Activated T-cell treated with anti-CD3 and anti-CD28 coated beads, Interleukin-2, amount 50 U/mL, for 4 hours (primary cell): ENCODE results near the gene IFITM10. TPM values are rescaled to one million over a fixed set of nuclear protein-coding genes. Genes with fewer than 3 reads are reported as not detected.

ENCODE experiments used
- ATAC-seq, 2 donors: fragments of 200-7000 bp; cut with Tn5 transposase; one replicate each; pipeline ENCODE4 v1.10.0; 2021
- DNase-seq: peaks from one replicate; pipeline ENCODE4 v3.0.0-alpha.2; 2020
- H3K27me3 Mint-ChIP-seq: one replicate; pipeline ENCODE4 v1.8.0; 2021; ENCODE audit warnings: low read depth, mixed read lengths
- H3K36me3 Mint-ChIP-seq: one replicate; pipeline ENCODE4 v1.8.0; 2022; ENCODE audit warnings: mixed read lengths; ENCODE audit not compliant: insufficient read depth
- H3K4me1 Mint-ChIP-seq: one replicate; pipeline ENCODE4 v1.8.0; 2021; ENCODE audit warnings: low read depth, mixed read lengths
- H3K4me3 Mint-ChIP-seq: one replicate; pipeline ENCODE4 v1.8.0; 2021; ENCODE audit warnings: mild to moderate bottlenecking, moderate library complexity, mixed read lengths
- H3K9me3 Mint-ChIP-seq: one replicate; pipeline ENCODE4 v1.8.0; 2021; ENCODE audit warnings: mixed read lengths
- total RNA-seq, 3 donors: library from RNA; stranded (reverse); gene quantifications; one replicate each; pipeline ENCODE4 v1.2.1, GENCODE V29; 2021

IFITM10 gene
- total RNA-seq, 3 donors from 2014 or later: 0.33 to 0.53 (median 0.33) TPM

DNA sequence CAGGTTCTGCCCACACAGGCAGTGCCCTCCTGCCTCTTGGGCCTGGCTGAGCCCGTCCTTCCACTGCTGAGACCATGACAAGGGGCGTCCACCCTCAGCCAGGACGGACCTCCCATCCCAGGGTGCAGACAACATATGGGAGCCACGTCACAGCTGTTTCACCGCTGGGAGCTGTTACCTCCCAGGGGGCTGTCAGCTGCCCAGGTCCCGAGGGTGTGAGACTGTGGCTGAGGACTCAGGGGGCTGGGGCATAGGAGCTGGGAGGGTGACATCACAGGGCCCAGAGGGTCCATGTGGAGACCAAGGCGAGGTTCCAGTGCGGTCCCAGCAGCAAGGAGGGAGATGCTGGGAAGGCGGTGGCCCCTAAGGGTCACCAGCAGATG, 31.2 kb upstream of the IFITM10 start:
- Mint-ChIP-seq H3K36me3 (no peaks in the 10 kb centered on the region), H3K9me3 (no peaks in the 10 kb centered on the region), H3K27me3 (no peaks in the 10 kb centered on the region), H3K4me1 (no peaks in the 10 kb centered on the region), H3K4me3 (no peak overlapping the region)
- no peak for DNase-seq
- ATAC-seq: no peak

DNA sequence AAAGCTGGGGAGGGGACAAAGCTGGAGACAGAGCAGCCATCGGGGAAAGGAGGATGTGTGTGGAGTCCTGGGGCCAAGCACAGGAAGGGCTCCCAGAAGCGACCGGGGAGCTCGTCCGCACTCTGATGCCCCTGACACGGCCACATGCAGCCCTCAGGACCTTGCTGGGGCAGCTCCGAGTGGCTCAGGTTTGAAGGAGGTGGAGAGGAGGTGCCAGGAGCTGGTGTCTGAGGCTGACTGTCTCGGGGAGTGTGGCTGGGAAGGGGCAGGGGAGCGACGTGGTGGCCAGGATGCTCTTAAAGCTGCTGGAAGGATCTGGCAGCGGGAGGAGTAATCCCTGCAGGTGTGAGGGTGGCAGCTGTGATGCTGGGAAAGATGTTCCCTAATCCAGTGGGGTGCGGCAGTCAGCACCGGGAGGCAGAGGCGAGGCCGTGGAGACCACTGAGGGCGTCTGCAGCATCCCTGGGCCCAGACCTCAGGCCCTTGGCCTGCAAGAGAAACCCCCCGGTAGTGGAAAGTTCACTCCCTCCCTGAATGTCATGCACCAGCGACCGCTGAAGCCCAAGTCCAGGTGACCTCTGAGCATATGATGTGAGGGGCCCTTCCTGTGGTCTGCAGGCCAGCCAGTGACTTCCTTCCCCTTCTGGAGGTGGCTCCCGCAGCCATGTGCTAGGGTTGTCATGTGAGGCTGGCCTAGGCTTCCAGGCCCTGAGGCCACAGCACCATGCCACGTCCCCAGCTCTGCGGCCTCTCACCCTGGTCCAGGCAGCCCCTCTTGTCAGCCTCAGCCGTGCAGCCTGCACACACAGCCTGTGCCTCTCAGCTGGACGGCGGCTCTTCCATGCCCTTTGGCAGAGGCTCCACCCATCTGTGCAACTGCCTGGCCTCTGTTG, 30.6 kb upstream of the IFITM10 start:
- H3K4me1 Mint-ChIP-seq: no peaks in the 10 kb centered on the region
- no peak overlapping the region for H3K4me3 Mint-ChIP-seq
- ATAC-seq (no peak), DNase-seq (no peak)
- no peaks in the 10 kb centered on the region for H3K36me3 Mint-ChIP-seq
- no peaks in the 10 kb centered on the region for H3K9me3 Mint-ChIP-seq
- H3K27me3 Mint-ChIP-seq: no peaks in the 10 kb centered on the region

DNA sequence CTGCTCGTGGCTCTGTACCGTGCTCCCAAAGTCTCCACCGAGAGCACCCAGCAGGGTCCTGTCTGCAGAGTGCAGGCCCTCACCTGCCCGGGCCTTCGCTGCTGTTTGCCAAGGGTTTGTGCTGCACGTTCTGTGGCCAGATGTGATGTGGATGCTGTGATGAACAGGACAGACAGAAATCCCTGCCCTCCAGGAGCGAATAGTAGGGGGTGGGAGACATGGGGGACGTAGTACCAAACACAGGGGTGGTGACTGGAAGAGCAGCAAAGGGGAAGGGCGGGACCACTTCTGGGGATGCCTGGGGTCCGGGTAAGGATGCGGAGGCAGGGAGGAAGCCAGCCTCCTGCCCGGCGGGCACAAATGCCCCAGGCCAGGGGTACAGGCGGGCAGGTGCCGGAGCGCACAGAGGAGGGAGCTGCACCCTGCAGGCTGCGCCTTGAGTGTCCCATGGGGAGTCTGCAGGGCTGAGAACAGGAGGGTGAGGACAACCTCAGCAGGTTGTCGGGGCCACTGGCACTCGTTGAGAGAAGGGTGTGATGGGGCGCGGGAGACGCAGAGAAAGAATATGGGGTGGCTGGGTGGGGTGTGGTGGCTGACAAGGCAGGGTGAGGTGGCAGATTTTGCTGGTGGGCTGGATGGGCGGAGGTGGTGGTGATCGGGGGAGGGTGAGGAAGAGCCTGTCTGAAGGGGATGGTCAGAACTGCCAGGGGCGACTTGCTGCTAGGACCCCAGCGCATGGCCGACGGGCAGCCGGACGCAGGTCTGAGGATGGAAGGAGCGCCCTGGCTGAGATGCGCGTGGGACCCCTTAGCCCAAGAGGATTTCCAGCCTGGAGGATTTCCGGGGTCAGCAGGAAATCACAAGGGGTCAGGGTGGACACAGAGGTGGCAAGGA, 29.7 kb upstream of the IFITM10 start:
- Mint-ChIP-seq H3K27me3 (no peaks in the 10 kb centered on the region), H3K9me3 (no peaks in the 10 kb centered on the region), H3K4me1 (no peaks in the 10 kb centered on the region), H3K4me3 (no peak overlapping the region), H3K36me3 (no peaks in the 10 kb centered on the region)
- no peak for ATAC-seq
- DNase-seq: no peak

DNA sequence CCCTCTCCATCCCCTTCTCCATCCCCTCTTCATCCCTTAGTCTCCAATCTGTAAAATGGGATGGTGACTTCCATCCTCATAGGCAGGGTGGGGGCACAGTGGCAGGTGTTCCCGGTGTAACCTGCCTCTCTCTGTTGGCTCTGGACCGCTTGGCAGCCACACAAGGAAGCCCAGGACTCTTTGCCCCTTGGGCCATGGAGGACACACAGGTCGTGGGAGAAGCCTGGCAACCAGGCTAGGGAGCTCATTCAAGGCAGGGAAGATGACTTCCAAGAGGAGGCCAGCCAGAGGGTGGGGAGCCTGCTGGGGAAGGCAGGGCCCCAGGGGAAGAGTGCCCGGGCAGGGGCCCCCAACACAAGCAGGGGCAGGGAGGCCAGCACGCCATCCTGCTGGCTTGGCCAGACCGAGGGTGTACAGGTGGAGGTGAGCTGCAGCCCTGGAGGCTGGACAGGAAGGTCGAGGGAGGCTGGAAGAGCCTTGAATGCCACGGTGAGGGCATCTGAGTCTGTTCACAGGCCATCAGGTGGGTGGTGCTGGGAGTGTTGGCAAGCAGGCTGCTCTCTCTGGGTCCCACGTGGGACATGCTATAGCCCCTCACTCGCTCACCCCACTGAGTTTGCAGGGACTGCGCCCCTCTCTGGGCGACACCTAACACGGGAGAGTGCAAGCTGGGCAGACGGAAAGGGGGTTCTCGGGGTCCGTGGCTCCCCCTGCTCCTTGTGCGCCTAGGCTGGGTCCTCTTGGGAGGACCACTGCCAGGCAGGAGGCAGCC, 28.8 kb upstream of the IFITM10 start:
- H3K4me3 Mint-ChIP-seq: no peak overlapping the region
- DNase-seq (no peak), ATAC-seq (no peak)
- no peaks in the 10 kb centered on the region for H3K36me3 Mint-ChIP-seq
- no peaks in the 10 kb centered on the region for H3K9me3 Mint-ChIP-seq
- no peaks in the 10 kb centered on the region for H3K27me3 Mint-ChIP-seq
- H3K4me1 Mint-ChIP-seq: no peaks in the 10 kb centered on the region

DNA sequence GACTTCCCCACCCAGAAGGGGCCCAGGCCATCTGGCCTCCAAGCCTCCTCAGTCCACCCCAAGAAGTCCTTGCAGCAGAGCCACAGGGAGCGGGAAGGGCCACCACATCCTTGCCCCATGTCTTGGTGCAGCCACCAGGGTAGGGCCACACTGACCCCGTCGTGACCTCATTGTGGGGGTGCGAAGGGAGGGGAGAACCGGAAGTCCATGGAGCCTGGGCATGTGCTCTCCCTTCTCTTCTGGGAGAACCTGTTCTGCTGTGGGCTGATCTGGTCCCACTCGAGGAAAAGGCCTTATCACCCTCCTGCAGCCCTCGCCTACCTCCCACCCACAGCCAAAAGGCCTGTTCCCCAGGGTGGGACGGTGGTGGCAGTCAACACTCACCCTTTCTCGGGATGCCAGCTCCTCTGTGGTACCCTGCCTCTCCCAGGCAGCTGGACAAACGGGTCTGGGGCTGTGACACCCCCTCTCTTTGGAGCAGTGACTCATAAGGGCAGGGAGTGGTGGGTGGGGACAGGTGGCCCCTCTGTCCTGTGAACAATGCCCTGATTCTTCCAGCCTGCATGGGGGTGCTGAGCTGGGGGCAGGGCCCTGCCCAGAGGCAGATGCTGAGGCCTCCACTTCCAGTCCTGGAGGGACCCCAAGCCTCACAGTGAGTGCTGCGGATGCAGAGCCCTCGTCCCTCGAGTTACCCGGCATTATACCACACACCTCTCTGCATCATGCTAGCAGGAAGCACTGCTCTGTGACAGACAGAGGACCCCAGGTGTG, 27.9 kb upstream of the IFITM10 start:
- no peak overlapping the region for H3K4me3 Mint-ChIP-seq
- H3K4me1 Mint-ChIP-seq: peaks cover 6% of the 10 kb centered on the region
- no peak for ATAC-seq
- no peak for DNase-seq
- H3K9me3 Mint-ChIP-seq: no peaks in the 10 kb centered on the region
- H3K36me3 Mint-ChIP-seq: no peaks in the 10 kb centered on the region
- no peaks in the 10 kb centered on the region for H3K27me3 Mint-ChIP-seq

DNA sequence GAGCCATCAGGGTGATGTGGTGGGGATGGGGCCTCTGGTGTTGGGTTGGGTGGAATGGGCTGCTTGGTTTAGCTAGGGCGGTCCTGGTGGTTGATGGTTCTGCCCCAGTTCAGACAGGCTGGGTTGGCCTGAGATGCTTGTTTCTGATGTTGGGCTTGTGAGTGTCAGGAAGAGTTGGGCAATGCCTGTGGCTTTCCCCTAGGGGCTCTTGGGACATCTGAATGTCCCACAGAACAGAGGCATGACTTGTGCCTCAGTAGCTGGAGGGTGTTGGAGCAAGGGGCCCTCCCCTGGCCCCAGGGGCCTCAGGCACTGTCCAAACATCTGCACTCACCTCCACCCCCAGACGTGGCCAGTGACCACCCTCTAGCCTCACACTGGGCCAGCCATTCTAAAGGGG, 27.3 kb upstream of the IFITM10 start:
- Mint-ChIP-seq H3K4me3 (no peak overlapping the region), H3K9me3 (no peaks in the 10 kb centered on the region), H3K4me1 (peaks cover 8% of the 10 kb centered on the region), H3K27me3 (no peaks in the 10 kb centered on the region), H3K36me3 (no peaks in the 10 kb centered on the region)
- no peak for ATAC-seq
- no peak for DNase-seq

DNA sequence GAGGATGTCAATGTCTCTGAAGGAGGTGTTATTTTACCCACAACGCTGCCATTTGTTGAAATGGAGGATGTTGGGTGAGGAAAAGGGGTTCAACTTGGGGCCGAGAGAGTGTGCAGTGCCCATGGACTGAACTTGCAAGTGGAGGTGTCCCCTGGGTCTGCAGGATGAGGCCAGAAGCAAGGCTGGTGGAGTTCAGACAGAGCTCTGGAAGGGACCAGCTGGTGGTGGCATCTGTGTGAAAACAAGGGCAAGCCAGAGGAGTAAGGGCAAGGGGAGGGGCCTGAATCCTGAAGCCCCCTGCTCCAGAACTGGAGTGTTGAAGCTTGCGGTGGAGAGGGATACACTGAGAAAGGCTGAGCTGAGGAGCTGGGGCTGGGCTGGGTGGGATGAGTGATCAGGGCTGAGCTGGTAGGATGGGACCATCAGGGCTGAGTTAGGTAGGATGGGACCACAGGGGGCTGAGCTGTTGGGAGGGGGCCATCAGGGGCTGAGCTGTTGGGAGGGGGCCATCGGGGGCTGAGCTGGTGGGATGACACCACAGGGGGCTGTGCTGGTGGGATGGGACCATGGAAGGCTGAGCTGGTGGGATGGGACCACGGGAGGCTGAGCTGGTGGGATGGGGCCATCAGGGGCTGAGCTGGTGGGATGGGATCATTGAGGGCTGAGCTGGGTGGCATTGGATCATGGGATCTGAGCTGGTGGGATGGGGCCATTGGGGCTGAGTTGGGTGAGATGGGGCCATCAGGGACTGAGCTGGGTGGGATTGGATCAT, 26.7 kb upstream of the IFITM10 start:
- H3K4me1 Mint-ChIP-seq: peaks cover 14% of the 10 kb centered on the region
- no peak overlapping the region for H3K4me3 Mint-ChIP-seq
- H3K36me3 Mint-ChIP-seq: no peaks in the 10 kb centered on the region
- ATAC-seq (no peak), DNase-seq (no peak)
- no peaks in the 10 kb centered on the region for H3K27me3 Mint-ChIP-seq
- H3K9me3 Mint-ChIP-seq: no peaks in the 10 kb centered on the region

DNA sequence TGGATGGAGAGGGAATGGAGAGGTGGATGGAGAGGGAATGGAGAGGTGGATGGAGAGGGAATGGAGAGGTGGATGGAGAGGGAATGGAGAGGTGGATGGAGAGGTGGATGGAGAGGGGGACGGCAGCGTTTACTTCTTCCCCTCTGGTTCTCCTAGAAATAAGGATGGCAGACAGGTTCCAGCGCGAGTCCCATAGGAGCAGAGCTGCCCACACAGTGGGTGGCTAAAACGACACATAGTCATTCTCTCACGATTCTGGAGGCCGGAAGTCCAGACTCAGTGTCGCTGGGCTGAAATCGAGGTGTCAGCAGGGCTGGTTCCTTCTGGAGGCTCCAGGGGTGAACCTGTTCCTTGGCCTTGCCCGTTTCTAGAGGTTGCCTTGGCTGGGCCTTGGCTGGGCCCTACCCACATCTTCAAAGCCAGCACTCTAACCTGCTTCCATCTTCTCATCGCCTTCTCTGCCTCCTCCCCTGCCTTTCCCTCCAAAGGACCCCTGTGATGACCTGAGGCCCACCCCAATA, 26.0 kb upstream of the IFITM10 start:
- no peaks in the 10 kb centered on the region for H3K27me3 Mint-ChIP-seq
- no peaks in the 10 kb centered on the region for H3K36me3 Mint-ChIP-seq
- no peak overlapping the region for H3K4me3 Mint-ChIP-seq
- no peak for ATAC-seq
- peaks cover 18% of the 10 kb centered on the region for H3K4me1 Mint-ChIP-seq
- no peaks in the 10 kb centered on the region for H3K9me3 Mint-ChIP-seq
- no peak for DNase-seq

DNA sequence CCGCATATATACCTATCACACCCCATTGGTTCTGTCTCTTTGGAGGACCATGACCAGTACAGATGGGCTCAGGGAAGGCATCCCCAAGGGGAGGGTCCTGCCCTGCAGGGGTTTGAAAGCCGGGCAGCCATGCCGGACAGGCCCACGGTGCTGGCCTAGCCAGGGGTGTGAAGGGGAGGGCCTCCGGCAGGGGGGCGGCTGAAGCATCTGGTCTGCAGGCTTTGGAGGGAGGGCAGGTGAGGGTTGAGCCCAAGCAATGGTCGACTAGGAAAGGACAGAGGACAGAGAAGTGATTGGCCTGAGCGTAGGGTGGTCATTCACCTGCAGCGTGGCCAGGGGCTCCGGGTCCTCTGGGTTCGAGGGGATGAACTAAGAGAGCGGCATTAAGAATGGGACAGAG, 24.5 kb upstream of the IFITM10 start:
- DNase-seq (no peak), ATAC-seq (no peak)
- Mint-ChIP-seq H3K4me3 (no peak overlapping the region), H3K9me3 (no peaks in the 10 kb centered on the region), H3K36me3 (no peaks in the 10 kb centered on the region), H3K27me3 (no peaks in the 10 kb centered on the region), H3K4me1 (peaks cover 18% of the 10 kb centered on the region)

DNA sequence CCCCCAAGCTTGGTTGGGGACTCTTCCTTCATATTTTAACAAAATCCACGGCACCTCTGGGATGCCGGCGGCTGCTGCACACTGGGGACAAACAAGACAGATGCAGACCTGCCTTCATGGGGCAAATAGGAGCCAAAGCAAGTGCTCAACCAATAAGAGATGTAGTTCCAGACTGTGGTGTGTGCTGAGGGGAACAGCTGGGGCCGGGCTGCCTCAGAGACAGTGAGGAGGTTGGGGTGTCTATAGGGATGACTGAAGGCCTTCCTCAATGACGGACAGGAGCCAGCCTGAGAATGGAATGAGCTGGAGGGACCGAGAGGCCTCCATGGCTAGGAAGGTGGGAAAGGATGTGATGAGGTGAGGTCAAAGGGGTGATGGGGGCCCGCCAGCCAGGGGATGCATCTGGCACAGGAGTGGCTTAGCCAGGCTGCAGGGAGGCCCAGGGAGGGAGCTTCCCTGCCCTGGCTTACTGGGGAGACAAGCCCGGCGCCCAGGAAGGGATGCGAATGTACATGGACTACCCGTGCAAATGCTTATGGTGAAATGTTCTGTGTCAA, 23.7 kb upstream of the IFITM10 start:
- H3K4me1 Mint-ChIP-seq: peaks cover 18% of the 10 kb centered on the region
- no peaks in the 10 kb centered on the region for H3K9me3 Mint-ChIP-seq

DNA sequence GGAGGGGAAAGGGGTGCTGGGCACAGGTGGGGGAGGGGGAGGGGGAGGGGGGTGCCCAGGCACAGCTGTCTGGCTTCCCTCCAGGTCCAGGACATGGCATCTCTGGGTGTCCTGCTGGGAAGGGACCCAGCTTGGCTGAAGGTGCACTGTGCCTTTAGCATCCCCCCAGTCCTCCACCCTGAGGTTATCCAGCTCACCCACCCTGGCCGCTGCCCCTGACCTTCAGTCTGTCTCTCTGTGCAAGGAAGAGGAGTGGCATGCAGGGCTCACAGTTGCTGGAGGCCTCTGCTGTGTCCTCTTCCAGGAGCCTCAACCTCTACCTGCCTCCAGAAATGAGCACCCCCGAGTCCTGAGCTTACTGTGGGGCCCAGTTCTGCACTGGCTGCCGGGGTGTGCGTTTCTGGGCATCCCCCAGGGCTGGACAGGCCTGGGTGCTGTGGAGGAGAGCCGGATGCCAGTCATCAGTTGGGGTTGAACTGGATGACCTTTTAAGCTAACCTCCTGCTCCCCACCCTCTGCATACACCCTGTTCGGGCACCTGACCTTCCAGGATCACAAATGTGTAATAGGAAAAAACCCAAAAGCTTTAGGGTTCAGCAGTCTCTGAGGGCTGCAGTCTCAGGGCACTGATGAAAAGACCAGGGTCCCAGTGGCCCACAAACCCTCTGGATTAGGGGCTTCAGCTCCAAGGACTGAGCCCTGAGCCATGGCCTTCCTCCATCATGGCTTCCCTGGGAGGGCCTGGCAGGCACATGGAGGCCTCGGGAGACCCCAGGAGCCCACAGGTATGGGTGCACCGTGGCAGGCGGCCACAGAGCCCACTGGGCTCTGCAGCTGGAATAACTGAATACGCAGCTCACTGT, 23.0 kb upstream of the IFITM10 start:
- Mint-ChIP-seq H3K27me3 (no peaks in the 10 kb centered on the region), H3K4me3 (no peak overlapping the region), H3K36me3 (no peaks in the 10 kb centered on the region), H3K4me1 (peaks cover 18% of the 10 kb centered on the region), H3K9me3 (no peaks in the 10 kb centered on the region)
- DNase-seq (no peak), ATAC-seq (no peak)

More for the DNA sequence above, 23.7 kb upstream of the IFITM10 start:
- DNase-seq (no peak), ATAC-seq (no peak)
- H3K36me3 Mint-ChIP-seq: no peaks in the 10 kb centered on the region
- no peaks in the 10 kb centered on the region for H3K27me3 Mint-ChIP-seq
- no peak overlapping the region for H3K4me3 Mint-ChIP-seq
